Measurements from ENCODE around the gene MRPS16. TPM values are rescaled to one million over a fixed set of nuclear protein-coding genes. Genes with fewer than 3 reads are reported as not detected.

The MRPS16 gene
- total RNA-seq, 1 experiment from 2014 or later, result 148 TPM

DNA sequence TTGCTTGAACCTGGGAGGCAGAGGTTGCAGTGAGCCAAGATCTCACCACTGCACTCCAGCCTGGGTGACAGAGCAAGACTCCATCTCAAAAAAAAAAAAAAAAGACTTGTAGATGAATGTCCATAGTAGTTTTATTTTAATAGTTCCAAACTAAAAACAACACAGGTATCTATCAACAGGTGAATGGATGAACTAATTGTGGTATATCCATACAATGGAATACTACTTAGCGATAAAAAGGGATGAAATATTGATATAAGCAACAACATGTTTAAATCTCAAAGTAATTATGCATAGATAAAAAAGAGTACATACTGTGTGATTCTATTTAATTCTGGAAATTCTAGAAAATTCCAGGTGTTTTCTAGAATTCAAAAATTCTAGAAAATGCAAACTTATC lies 37.5 kb upstream of the MRPS16 start:
- no peak overlapping the region for H3K4me3 ChIP-seq
- no peaks in the 10 kb centered on the region for H3K27me3 ChIP-seq (ENCODE audit: insufficient read depth, low read depth)
- no peaks in the 10 kb centered on the region for H3K9me2 ChIP-seq (ENCODE audit: insufficient read depth)
- DNase-seq, result no peak
- intact Hi-C loops (cut with micrococcal nuclease; ENCODE audit: unreplicated experiment), result no loop called here
- no peaks in the 10 kb centered on the region for H4K20me1 ChIP-seq (ENCODE audit: insufficient read depth)
- TF ChIP-seq, protein P1, sequence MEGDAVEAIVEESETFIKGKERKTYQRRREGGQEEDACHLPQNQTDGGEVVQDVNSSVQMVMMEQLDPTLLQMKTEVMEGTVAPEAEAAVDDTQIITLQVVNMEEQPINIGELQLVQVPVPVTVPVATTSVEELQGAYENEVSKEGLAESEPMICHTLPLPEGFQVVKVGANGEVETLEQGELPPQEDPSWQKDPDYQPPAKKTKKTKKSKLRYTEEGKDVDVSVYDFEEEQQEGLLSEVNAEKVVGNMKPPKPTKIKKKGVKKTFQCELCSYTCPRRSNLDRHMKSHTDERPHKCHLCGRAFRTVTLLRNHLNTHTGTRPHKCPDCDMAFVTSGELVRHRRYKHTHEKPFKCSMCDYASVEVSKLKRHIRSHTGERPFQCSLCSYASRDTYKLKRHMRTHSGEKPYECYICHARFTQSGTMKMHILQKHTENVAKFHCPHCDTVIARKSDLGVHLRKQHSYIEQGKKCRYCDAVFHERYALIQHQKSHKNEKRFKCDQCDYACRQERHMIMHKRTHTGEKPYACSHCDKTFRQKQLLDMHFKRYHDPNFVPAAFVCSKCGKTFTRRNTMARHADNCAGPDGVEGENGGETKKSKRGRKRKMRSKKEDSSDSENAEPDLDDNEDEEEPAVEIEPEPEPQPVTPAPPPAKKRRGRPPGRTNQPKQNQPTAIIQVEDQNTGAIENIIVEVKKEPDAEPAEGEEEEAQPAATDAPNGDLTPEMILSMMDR (conservative IDR thresholded peaks at IDR 0.05), result no peak
- no peak for TF ChIP-seq EZH2 (IDR thresholded peaks at IDR 0.05; ENCODE audit: low read depth)
- H3K36me3 ChIP-seq (ENCODE audit: low read depth), result no peaks in the 10 kb centered on the region
- H2AFZ ChIP-seq, result no peak overlapping the region
- no peak overlapping the region for H3K4me2 ChIP-seq
- ChIA-PET POLR2A (ENCODE audit: unreplicated experiment) (no interaction called here), CTCF (no interaction called here)
- H3K9me3 ChIP-seq (ENCODE audit: insufficient read depth, low read depth), result no peaks in the 10 kb centered on the region
- H3K79me2 ChIP-seq (ENCODE audit: low read depth), result no peaks in the 10 kb centered on the region
- no peak overlapping the region for H3K27ac ChIP-seq
- H3F3A ChIP-seq (ENCODE audit: insufficient read depth, low read depth), result no peaks in the 10 kb centered on the region
- H3K4me1 ChIP-seq (replicated peaks; ENCODE audit: insufficient read depth), result no peaks in the 10 kb centered on the region
- no TSS peak for BruUV-seq (replicated peaks)

DNA sequence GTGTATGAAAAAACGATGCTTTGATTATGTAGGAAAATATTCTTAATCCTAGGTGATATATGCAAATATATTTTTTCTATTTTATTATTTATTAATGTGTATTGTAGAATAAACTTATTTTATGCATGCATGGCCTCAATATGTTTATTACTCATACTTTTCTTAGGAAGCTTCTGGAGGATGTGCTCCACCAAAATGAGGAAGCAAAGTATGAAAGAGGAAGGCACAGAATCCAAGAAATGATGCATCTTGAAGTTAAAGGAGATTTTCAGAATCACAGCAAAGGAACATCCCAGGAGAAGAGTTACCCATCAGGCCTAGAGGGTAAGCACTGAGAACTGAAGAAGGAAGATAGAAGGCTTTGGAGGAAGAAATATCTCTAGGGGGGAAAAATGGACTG lies 35.0 kb upstream of the MRPS16 start:
- Histone ChIP-seq H3K4me1 (replicated peaks; ENCODE audit: insufficient read depth) (no peaks in the 10 kb centered on the region), H3K36me3 (ENCODE audit: low read depth) (no peaks in the 10 kb centered on the region), H3K9me3 (ENCODE audit: insufficient read depth, low read depth) (no peaks in the 10 kb centered on the region), H4K20me1 (ENCODE audit: insufficient read depth) (no peaks in the 10 kb centered on the region), H3K27me3 (ENCODE audit: insufficient read depth, low read depth) (no peaks in the 10 kb centered on the region), H2AFZ (no peak overlapping the region), H3F3A (ENCODE audit: insufficient read depth, low read depth) (no peaks in the 10 kb centered on the region), H3K4me2 (no peak overlapping the region), H3K9me2 (ENCODE audit: insufficient read depth) (no peaks in the 10 kb centered on the region), H3K4me3 (no peak overlapping the region), H3K79me2 (ENCODE audit: low read depth) (no peaks in the 10 kb centered on the region), H3K27ac (no peak overlapping the region)
- intact Hi-C loops (cut with micrococcal nuclease; ENCODE audit: unreplicated experiment), result no loop called here
- CTCF ChIA-PET, result no interaction called here
- TF ChIP-seq, protein P1 (conservative IDR thresholded peaks at IDR 0.05), result no peak
- no peak for TF ChIP-seq EZH2 (IDR thresholded peaks at IDR 0.05; ENCODE audit: low read depth)
- DNase-seq, result no peak
- no TSS peak for BruUV-seq (replicated peaks)
- POLR2A ChIA-PET (ENCODE audit: unreplicated experiment), result no interaction called here

DNA sequence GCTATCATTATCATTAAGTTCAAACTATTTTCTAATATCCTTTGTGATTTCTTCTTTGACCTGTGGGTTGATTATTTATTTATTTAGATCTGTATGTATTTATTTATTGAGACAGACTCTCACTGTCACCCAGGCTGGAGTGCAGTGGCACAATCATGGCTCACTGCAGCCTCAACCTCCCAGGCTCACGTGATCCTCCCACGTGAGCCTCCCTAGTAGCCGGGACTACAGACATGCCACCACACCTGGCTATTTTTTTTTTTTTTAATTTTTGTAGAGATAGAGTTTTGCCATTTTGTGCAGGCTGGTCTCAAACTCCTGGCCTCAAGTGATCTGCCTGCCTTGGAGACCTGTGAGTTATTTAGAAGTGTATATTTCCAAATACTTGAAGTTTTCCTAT lies 28.7 kb upstream of the MRPS16 start:
- POLR2A ChIA-PET (ENCODE audit: unreplicated experiment), result no interaction called here
- Histone ChIP-seq H4K20me1 (ENCODE audit: insufficient read depth) (no peaks in the 10 kb centered on the region), H3K27ac (no peak overlapping the region), H3F3A (ENCODE audit: insufficient read depth, low read depth) (no peaks in the 10 kb centered on the region), H3K27me3 (ENCODE audit: insufficient read depth, low read depth) (no peaks in the 10 kb centered on the region), H3K36me3 (ENCODE audit: low read depth) (no peaks in the 10 kb centered on the region), H3K4me3 (no peak overlapping the region), H3K9me3 (ENCODE audit: insufficient read depth, low read depth) (no peaks in the 10 kb centered on the region), H3K79me2 (ENCODE audit: low read depth) (no peaks in the 10 kb centered on the region), H3K9me2 (ENCODE audit: insufficient read depth) (no peaks in the 10 kb centered on the region; the same call in 1 of the 2 replicates), H3K4me2 (no peak overlapping the region), H3K4me1 (replicated peaks; ENCODE audit: insufficient read depth) (no peaks in the 10 kb centered on the region), H2AFZ (no peak overlapping the region)
- intact Hi-C loops (cut with micrococcal nuclease; ENCODE audit: unreplicated experiment), result no loop called here
- no TSS peak for BruUV-seq (replicated peaks)
- CTCF ChIA-PET, result no interaction called here
- DNase-seq, result no peak
- no peak for TF ChIP-seq EZH2 (IDR thresholded peaks at IDR 0.05; ENCODE audit: low read depth)
- TF ChIP-seq, protein P1 (conservative IDR thresholded peaks at IDR 0.05), result no peak
